Stimulated activated CD8-positive, alpha-beta memory T cell treated with anti-CD3 and anti-CD28 coated beads, Interleukin-7, amount 100 ng/mL, for 24 hours (primary cell): Measurements from ENCODE around the gene KIF3A.

Experiments
- DNase-seq: peaks from one replicate; pipeline ENCODE4 v3.0.0-alpha.2; 2020; ENCODE audit warnings: low read depth

KIF3A gene

DNA sequence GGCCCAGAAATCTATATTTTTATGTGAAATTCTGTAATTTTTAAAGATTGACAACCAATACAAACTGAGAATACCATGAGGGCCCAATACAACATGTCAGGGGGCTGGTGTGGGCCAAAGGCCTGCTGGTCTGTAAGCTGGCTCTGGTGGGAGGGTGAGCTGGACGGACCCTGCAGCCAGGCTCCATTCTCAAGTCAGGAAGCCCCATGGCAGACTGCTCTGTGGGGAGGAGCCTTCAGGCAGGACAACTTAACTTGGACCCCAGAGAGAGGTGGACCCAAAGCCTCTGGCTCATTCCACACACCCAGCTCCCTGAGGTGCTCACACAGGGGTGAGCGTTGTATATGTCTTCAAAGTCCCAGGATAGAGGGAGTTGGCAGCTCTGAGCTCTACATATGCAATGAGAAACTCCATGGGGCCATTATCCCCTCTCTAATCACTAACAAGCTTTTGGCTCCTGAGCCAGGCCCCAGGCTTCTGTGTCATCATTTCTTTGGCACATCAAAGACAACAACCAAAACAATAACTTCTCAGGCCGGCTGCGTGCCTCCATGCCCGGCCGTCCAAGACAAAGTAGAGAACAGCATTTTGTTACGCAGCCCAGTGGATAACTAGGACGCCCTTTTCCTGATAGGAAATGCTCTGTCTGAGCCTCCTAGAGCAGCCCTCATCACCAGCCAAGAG, 33.3 kb upstream of the KIF3A start:
- no peak for DNase-seq

GRCh38 chr5:132768485-132768868, 31.1 kb upstream of the KIF3A start:
- DNase-seq: no peak

DNA sequence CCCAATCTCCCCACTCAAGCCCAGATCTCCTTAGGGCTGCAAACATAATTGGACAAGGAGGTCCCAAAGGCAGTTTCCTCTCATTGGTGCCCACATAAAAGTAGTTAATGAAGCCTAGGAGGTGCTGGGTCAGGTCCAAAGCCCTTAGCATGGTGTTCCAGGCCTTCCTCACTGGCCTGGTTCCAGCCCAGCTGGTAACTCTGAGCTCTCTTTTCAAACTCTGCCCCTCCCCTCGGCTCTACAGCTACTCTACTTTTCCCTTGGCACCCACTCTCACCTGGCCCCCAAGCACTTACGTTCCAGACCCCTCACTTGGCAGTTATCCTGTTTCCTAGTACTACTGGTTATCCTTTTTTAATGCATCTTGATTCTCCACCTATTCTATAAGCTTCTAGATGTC, 29.8 kb upstream of the KIF3A start:
- no peak for DNase-seq

GRCh38 chr5:132766806-132767055, 29.4 kb upstream of the KIF3A start:
- DNase-seq: no peak

DNA sequence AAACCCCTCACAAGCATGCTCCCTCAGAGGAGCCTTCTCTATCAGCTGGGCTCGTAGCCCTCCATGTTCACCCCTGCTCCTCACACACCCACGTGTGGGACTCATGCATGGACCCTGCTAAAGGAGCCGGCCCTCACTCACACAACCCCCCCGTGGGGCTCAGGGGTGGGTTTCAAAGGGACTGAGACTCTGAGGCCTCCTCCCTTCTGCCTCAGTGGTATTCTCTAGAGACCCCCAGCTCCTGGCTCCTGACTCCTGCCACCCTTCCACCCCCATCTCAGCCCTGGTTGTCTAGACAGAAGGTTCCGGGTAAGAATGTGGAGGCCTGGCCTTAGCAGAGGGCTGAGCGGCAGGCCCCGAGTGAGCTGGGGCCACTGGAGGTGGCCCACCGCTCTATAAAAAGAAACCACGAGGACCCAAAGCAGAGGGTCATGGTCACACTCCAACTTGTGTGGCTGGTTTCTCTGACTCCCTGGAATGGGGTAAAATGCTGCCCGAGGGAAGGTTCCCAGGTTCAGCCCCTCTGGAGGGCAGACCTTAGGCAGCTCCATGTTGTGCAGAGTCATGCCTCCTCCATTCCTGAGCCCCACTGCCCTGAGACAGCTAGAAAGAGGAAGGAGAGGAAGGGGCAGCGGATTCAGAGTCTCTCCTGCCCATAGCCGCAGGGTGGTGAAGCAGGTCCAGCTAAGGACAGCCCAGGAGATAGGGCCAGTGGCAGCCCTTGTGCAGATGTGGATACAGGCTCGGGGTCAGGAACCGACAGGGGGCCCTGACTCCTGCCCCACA, 28.9 kb upstream of the KIF3A start:
- DNase-seq: no peak

- DNase-seq: no peak
Observed at GRCh38 chr5:132765311-132766019, 28.1 kb upstream of the KIF3A start.

DNA sequence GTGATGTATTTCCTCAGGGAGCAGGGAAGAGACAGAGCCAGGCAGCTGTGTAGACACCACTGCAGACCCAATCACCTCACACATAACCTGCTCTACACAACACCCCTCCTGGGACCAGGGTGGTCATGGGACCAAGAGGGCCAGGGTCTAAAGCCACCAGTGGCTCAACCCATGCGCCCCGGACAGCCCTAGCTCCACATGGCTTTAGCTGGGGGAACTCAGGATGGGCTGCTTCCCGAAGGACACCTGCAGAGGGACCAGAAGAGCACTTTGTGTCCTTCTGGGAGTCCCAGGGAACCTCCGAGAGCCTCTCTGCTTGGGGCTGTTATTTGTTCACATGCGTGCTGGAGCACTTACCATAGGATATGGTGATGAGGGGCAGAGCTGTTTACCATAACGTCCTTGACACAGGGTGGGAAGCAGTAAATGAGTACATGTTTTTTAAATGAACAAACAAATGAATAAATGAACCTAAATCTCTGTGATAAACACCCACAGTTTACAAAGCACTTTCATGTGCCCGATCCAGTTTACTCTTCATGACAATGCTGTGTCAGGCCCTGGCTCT, 27.4 kb upstream of the KIF3A start:
- DNase-seq: no peak

- no peak for DNase-seq
Observed at GRCh38 chr5:132764051-132764450, 26.7 kb upstream of the KIF3A start.

GRCh38 chr5:132763181-132764036, 26.1 kb upstream of the KIF3A start:
- no peak for DNase-seq

DNA sequence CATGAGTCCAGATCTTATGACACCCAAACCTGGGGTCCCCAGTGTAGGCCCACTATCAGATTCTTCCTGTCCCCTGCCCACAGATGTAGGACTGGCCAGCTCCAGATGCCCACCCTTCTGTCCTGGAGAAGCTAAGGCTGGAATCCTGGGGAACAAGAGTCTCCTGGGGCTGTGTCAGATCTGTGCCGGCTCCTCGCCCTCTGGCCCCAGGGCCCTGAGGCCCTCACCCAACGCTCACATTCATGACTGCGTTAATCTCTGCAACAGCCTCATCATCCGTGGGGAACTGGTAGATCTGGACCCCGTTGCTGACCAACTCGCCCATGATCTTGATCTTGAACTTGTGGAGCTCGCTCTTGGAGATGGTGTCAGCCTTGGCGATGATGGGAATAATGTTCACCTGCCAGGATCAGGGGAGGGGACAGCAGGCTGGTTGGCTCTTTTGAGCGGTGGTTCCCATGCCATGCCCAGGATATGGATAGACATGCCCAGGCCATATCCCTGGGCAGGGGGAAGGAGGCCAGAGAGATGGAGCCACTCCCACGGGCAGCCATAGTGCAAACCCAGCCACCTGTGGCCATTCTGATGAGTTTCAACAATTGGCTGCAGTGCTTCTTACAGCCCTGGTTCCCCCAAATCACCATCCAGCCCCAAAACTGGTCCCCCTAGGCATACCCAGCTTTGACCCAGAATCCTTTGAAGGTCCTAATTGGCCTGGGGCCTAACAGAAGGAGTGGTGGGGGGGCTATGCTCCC, 25.1 kb upstream of the KIF3A start:
- DNase-seq: no peak

DNA sequence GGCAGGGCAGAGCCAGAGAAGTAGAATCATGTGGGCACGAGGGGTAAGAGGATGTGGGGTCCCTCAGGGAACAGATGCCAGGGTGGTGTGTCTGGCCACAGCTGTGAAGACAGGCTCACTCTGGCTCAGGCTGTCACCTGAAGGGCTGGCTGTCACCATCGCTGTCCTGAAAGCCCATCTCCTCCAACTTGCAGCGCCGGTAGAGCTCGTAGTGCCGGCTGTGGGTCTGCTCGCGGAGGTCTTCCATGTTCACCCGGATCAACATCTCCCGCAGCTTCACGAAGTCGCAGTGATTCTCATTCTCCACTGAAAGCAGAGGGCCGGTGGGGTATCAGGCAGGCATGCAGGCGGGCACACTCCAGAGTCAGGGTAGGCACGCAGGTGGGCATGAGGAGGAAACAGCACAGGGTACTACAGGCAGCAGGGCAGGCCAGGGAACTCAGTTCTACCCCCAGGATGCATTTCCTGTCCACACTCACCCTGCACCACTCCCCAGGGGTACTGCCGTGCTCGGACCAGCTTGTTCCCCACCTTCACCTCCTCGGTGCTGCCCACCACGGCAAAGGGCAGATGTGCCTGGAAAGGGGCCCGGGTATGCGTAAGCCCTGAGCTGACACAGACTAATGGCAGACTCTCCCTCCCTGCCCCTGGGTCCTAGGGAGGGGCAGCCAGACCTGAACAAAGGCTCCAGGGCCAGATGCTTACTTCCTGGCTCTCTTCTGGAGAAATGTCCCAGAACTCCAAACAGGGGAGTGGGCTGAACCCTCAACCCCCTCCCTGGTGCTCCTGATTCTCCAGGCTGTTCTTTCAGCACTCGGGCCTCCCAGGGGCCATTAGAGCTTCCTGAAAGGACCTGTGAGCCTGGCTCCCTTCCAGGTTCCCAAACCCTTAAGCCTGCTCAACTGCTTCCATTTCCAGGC, 24.2 kb upstream of the KIF3A start:
- DNase-seq: no peak

GRCh38 chr5:132760601-132761317, 23.4 kb upstream of the KIF3A start:
- DNase-seq: no peak

DNA sequence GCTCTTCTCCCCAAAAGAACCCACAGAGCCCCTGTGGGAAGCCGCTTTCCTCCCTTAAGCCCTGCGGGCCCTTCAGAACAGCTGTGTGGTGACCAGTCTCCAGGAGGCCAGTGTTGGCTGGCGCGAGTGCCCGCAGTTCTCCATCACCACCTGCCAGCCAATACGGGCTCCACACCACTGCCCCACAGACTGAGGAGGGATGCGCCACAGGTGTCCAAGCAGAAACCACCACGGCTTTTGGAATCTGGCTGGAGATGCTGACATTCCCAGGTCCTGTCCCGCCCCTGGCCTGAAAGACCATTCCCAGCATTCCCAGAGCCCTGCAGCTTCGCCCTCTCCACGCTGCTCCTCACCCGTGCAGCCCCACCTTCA, 22.7 kb upstream of the KIF3A start:
- DNase-seq: no peak

DNA sequence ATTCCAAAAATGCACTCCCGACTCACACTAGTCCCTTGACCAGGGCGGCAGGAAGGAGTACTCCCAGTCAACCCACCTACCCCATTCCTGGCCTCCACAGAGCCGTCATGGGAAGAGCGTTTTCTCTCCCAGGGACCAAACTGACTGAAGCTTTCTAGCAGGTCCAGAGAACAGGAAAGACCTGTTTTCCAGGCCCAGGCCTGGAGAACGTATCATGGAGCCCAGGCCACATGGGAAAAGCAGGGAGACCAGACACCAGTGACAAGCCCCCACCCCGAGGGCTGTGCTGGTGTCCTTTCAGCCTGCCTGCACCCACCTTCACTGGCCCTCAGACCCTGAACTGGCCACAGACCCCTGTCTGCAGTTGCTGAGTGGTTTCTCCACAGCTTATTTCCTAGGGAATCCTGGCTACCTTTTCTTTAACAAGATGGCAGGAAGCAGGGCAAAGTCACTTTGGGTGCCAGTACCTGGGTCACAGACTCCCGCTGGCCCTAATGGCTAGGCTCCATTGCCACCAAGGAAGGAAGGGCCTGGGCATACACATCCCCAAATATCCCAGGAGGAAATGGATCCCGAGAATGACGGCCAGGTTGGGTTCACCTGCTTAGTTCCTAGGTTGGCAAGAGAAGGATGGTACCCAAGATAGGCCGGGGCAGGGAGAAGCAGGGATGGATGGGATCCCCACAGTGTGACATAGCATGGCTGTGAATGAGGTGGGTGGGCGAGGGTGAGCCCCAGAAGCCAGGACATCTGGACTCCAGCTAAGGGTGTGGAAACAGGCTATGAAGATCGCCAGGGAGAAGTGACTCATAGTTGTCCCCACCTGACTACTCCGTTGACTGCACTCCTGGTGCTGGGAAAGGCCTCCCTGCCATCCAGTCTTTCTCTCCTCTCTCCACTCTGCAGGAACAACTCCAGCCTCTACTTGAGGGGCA, 22.0 kb upstream of the KIF3A start:
- no peak for DNase-seq

- DNase-seq: no peak
Observed at GRCh38 chr5:132758451-132758850, 21.1 kb upstream of the KIF3A start.

DNA sequence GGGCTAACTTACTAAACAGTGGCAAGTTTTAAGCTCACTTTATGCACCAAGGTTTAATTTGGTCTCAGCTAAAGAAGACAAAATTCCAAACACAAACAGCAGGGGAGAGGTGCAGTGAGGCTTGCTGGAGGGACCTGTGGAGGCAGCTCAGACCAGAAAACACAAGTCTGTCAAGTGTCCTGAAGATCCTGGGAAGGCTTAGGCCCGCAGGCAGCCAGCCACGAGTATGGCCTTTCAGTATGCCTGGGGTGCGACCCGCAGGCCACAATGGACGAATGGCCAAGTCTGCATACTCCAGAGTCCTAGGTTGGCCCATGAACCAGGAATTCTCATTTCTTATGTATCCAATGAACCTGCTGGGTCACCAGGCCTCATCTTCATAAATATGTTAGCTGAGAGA, 19.2 kb upstream of the KIF3A start:
- no peak for DNase-seq

DNA sequence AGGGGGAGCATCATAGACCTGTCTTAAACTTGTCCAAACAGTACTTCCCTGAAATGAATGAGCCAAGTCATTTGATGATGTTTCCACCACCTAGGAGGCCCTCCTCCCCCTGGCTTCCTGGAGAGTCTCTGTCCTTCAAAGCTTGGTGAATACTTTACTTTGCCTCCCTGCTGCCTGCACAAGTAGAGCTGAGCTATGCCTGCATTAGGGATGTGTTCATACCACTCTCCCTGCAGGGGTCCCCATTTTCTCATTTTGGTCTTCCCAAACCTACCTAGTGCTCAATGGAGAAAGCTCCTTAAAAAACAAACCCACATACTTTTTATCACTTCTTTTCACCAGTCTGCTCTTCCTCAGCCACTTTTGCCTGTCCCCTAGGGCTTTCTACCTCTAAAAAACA, 17.6 kb upstream of the KIF3A start:
- no peak for DNase-seq

GRCh38 chr5:132754111-132754510, 16.8 kb upstream of the KIF3A start:
- no peak for DNase-seq
